Mucosa of descending colon (tissue), 3 donors: ENCODE measurements around the gene SLC9C2. TPM values are rescaled to one million over a fixed set of nuclear protein-coding genes. Genes with fewer than 3 reads are reported as not detected.
A peak's percentile ranks its signal among the peaks of the same experiment; 100 is the strongest.
"Not testable (repeated sequence)": the region's sequence is repeated elsewhere in the genome, so short reads cannot be mapped to it uniquely, and the experiment has no call there.

Experiments
- ATAC-seq: fragments of 200-7000 bp; cut with Tn5 transposase; one replicate; pipeline ENCODE4 v1.9.1; 2020; ENCODE audit warnings: mild to moderate bottlenecking, moderate library complexity
- DNase-seq, 3 donors: peaks; one replicate each; pipeline ENCODE4 v3.0.0-alpha.2; 2020
- H3K36me3 ChIP-seq: fragments of 200-600 bp; one replicate; pipeline ENCODE4 v1.8.0; 2021; ENCODE audit warnings: low read depth, mild to moderate bottlenecking
- H3K4me1 ChIP-seq: fragments of 200-600 bp; one replicate; pipeline ENCODE4 v1.8.0; 2021; ENCODE audit warnings: low read depth, mild to moderate bottlenecking
- H3K4me3 ChIP-seq: fragments of 200-600 bp; one replicate; pipeline ENCODE4 v1.8.0; 2021; ENCODE audit warnings: mild to moderate bottlenecking
- H3K9me3 ChIP-seq: fragments of 200-600 bp; one replicate; pipeline ENCODE4 v1.8.0; 2021; ENCODE audit warnings: mild to moderate bottlenecking
- CTCF ChIP-seq: fragments of 200-600 bp; IDR thresholded peaks from one replicate; pipeline ENCODE4 v1.8.0; 2022; ENCODE audit warnings: antibody characterized with exemption, mild to moderate bottlenecking
- intact Hi-C, 2 donors: fragments of 100-400 bp; cut with DNase I in 1 of 2; cut with micrococcal nuclease in 1 of 2; formaldehyde crosslinking; loops; one replicate each; pipeline versions ENCODE4 v1.11.0 to v1.11.1; 2022; cut with DNase I, micrococcal nuclease
- total RNA-seq, 3 donors: library from RNA; stranded (reverse); fragmentation: NEBNext Ultra II Directional in 2 of 3; extraction: Animal tissue kit (Norgen Biotek cat#: 25700) in 2 of 3; gene quantifications; one replicate each; pipeline versions ENCODE4 v1.2.1 to v1.2.4, GENCODE V29; 2021 to 2023
- donor health status: DM: no; HTN: no; CAD: no; lungs with moderate emphysema.
- donor health status: DM: no; HTN: no; CAD: no.
- donor health status: DM: no; HTN: yes; CAD: no.

The SLC9C2 gene
- total RNA-seq, 3 donors from 2014 or later = not detected

- no peaks in the 10 kb centered on the region for H3K9me3 ChIP-seq
- intact Hi-C loops = no loop called here
These were observed 107.1 kb downstream of the SLC9C2 start for GRCh38 chr1:173495609-173496267.

GRCh38 chr1:173493125-173493524, 109.7 kb downstream of the SLC9C2 start:
- ATAC-seq, H3K4me3 ChIP-seq, H3K4me1 ChIP-seq, H3K9me3 ChIP-seq, H3K36me3 ChIP-seq, DNase-seq, intact Hi-C loops: not testable (repeated sequence)

More at GRCh38 chr1:173495609-173496267, 107.1 kb downstream of the SLC9C2 start:
- Histone ChIP-seq H3K36me3 (no peaks in the 10 kb centered on the region), H3K4me1 (no peaks in the 10 kb centered on the region), H3K4me3 (no peak overlapping the region)
- DNase-seq = no peak
- no peak for TF ChIP-seq CTCF
- no peak for ATAC-seq

- no peaks in the 10 kb centered on the region for H3K4me1 ChIP-seq
- no peak overlapping the region for H3K4me3 ChIP-seq
- ATAC-seq (no peak), DNase-seq (no peak)
- no peaks in the 10 kb centered on the region for H3K9me3 ChIP-seq
- TF ChIP-seq CTCF = no peak
- intact Hi-C loops = no loop called here
- H3K36me3 ChIP-seq = peaks cover 7% of the 10 kb centered on the region
These were observed 111.4 kb downstream of the SLC9C2 start for GRCh38 chr1:173491508-173491907.

- Histone ChIP-seq H3K9me3 (no peaks in the 10 kb centered on the region), H3K4me3 (no peak overlapping the region), H3K4me1 (no peaks in the 10 kb centered on the region), H3K36me3 (peaks cover 7% of the 10 kb centered on the region)
- no peak for DNase-seq
- no peak for TF ChIP-seq CTCF
- intact Hi-C loops = no loop called here
- ATAC-seq = no peak
These were observed 112.9 kb downstream of the SLC9C2 start for GRCh38 chr1:173489929-173490328.

- DNase-seq = no peak
These were observed 113.7 kb downstream of the SLC9C2 start for GRCh38 chr1:173489149-173489600.

More at GRCh38 chr1:173489149-173489600, 113.7 kb downstream of the SLC9C2 start:
- no peaks in the 10 kb centered on the region for H3K4me1 ChIP-seq
- no peak overlapping the region for H3K4me3 ChIP-seq
- H3K36me3 ChIP-seq = peaks cover 7% of the 10 kb centered on the region
- no peak for TF ChIP-seq CTCF
- intact Hi-C loops = no loop called here
- ATAC-seq = peak; percentile 19
- no peaks in the 10 kb centered on the region for H3K9me3 ChIP-seq
